HG03575 (cell line): ENCODE measurements around the gene GUCA1A.

Source experiments
- ATAC-seq: cut with Tn5 transposase; IDR thresholded peaks from one replicate; pipeline ENCODE4 v1.9.1; 2021; ENCODE audit not compliant: unreplicated experiment, insufficient number of reproducible peaks, low FRiP score; ENCODE audit errors: extremely low read depth

The GUCA1A gene

GRCh38 chr6:42226161-42226611, 53.0 kb downstream of the GUCA1A start:
- no peak for ATAC-seq

GRCh38 chr6:42226645-42227143, 53.5 kb downstream of the GUCA1A start:
- ATAC-seq: no peak

- no peak for ATAC-seq
Observed at GRCh38 chr6:42227173-42227850, 54.1 kb downstream of the GUCA1A start.

GRCh38 chr6:42228305-42228704, 55.1 kb downstream of the GUCA1A start:
- ATAC-seq: no peak
